ENCODE results near the gene UBXN7.
"Not testable (repeated sequence)": the region's sequence is repeated elsewhere in the genome, so short reads cannot be mapped to it uniquely, and the experiment has no call there.

Gene UBXN7

GRCh38 chr3:196387941-196388340 is 44.3 kb downstream of the UBXN7 start:
- H3K27me3 ChIP-seq (ENCODE audit: control insufficient read depth, insufficient read depth, low read length); H3K4me3 ChIP-seq (ENCODE audit: low read depth, low read length); H3K9ac ChIP-seq (ENCODE audit: low read depth, low read length); H3K27ac ChIP-seq (ENCODE audit: low read depth, low read length); H3K4me1 ChIP-seq (ENCODE audit: control insufficient read depth, insufficient read depth, low read length): not testable (repeated sequence)
- Histone ChIP-seq H3K9me3 (ENCODE audit: control insufficient read depth, insufficient read depth, low read length) (peaks cover 13% of the 10 kb centered on the region), H3K36me3 (ENCODE audit: control insufficient read depth, insufficient read depth, low read length) (peaks cover 41% of the 10 kb centered on the region)

- not testable (repeated sequence) for H3K4me3 ChIP-seq (ENCODE audit: low read depth, low read length); H3K27me3 ChIP-seq (ENCODE audit: control insufficient read depth, insufficient read depth, low read length); H3K4me1 ChIP-seq (ENCODE audit: control insufficient read depth, insufficient read depth, low read length); H3K9ac ChIP-seq (ENCODE audit: low read depth, low read length); H3K27ac ChIP-seq (ENCODE audit: low read depth, low read length)
- H3K36me3 ChIP-seq (ENCODE audit: control insufficient read depth, insufficient read depth, low read length) = peaks cover 35% of the 10 kb centered on the region
- H3K9me3 ChIP-seq (ENCODE audit: control insufficient read depth, insufficient read depth, low read length) = peaks cover 13% of the 10 kb centered on the region
Observed at GRCh38 chr3:196386797-196387196, 45.4 kb downstream of the UBXN7 start.

GRCh38 chr3:196386034-196386433 is 46.2 kb downstream of the UBXN7 start:
- H3K27ac ChIP-seq (ENCODE audit: low read depth, low read length); H3K27me3 ChIP-seq (ENCODE audit: control insufficient read depth, insufficient read depth, low read length); H3K4me1 ChIP-seq (ENCODE audit: control insufficient read depth, insufficient read depth, low read length); H3K9ac ChIP-seq (ENCODE audit: low read depth, low read length); H3K4me3 ChIP-seq (ENCODE audit: low read depth, low read length): not testable (repeated sequence)
- Histone ChIP-seq H3K36me3 (ENCODE audit: control insufficient read depth, insufficient read depth, low read length) (peaks cover 29% of the 10 kb centered on the region), H3K9me3 (ENCODE audit: control insufficient read depth, insufficient read depth, low read length) (peaks cover 13% of the 10 kb centered on the region)

- H3K9ac ChIP-seq (ENCODE audit: low read depth, low read length); H3K4me1 ChIP-seq (ENCODE audit: control insufficient read depth, insufficient read depth, low read length); H3K27ac ChIP-seq (ENCODE audit: low read depth, low read length); H3K4me3 ChIP-seq (ENCODE audit: low read depth, low read length); H3K27me3 ChIP-seq (ENCODE audit: control insufficient read depth, insufficient read depth, low read length): not testable (repeated sequence)
- Histone ChIP-seq H3K36me3 (ENCODE audit: control insufficient read depth, insufficient read depth, low read length) (peaks cover 27% of the 10 kb centered on the region), H3K9me3 (ENCODE audit: control insufficient read depth, insufficient read depth, low read length) (peaks cover 13% of the 10 kb centered on the region)
Observed at GRCh38 chr3:196385446-196385845, 46.8 kb downstream of the UBXN7 start.

- no peak overlapping the region for H3K27ac ChIP-seq (ENCODE audit: low read depth, low read length)
- H3K9ac ChIP-seq (ENCODE audit: low read depth, low read length) = no peak overlapping the region
- no peaks in the 10 kb centered on the region for H3K9me3 ChIP-seq (ENCODE audit: control insufficient read depth, insufficient read depth, low read length)
- no peak overlapping the region for H3K4me3 ChIP-seq (ENCODE audit: low read depth, low read length)
- H3K36me3 ChIP-seq (ENCODE audit: control insufficient read depth, insufficient read depth, low read length) = peaks cover 18% of the 10 kb centered on the region; the same call in 1 of the 2 replicates
- H3K27me3 ChIP-seq (ENCODE audit: control insufficient read depth, insufficient read depth, low read length) = no peaks in the 10 kb centered on the region
- H3K4me1 ChIP-seq (ENCODE audit: control insufficient read depth, insufficient read depth, low read length) = no peaks in the 10 kb centered on the region
Observed at GRCh38 chr3:196378146-196378841, 53.9 kb downstream of the UBXN7 start.

GRCh38 chr3:196377321-196377720 is 54.9 kb downstream of the UBXN7 start:
- no peak overlapping the region for H3K9ac ChIP-seq (ENCODE audit: low read depth, low read length)

GRCh38 chr3:196365736-196366135 is 66.5 kb downstream of the UBXN7 start:
- Histone ChIP-seq H3K27ac (ENCODE audit: low read depth, low read length) (no peak overlapping the region), H3K36me3 (ENCODE audit: control insufficient read depth, insufficient read depth, low read length) (peaks cover 54% of the 10 kb centered on the region), H3K9me3 (ENCODE audit: control insufficient read depth, insufficient read depth, low read length) (no peaks in the 10 kb centered on the region), H3K9ac (ENCODE audit: low read depth, low read length) (no peak overlapping the region), H3K4me1 (ENCODE audit: control insufficient read depth, insufficient read depth, low read length) (no peaks in the 10 kb centered on the region), H3K27me3 (ENCODE audit: control insufficient read depth, insufficient read depth, low read length) (no peaks in the 10 kb centered on the region), H3K4me3 (ENCODE audit: low read depth, low read length) (no peak overlapping the region)

More at GRCh38 chr3:196377321-196377720, 54.9 kb downstream of the UBXN7 start:
- Histone ChIP-seq H3K36me3 (ENCODE audit: control insufficient read depth, insufficient read depth, low read length) (peaks cover 18% of the 10 kb centered on the region; the same call in 1 of the 2 replicates), H3K27ac (ENCODE audit: low read depth, low read length) (no peak overlapping the region), H3K4me1 (ENCODE audit: control insufficient read depth, insufficient read depth, low read length) (no peaks in the 10 kb centered on the region), H3K4me3 (ENCODE audit: low read depth, low read length) (no peak overlapping the region), H3K9me3 (ENCODE audit: control insufficient read depth, insufficient read depth, low read length) (no peaks in the 10 kb centered on the region), H3K27me3 (ENCODE audit: control insufficient read depth, insufficient read depth, low read length) (no peaks in the 10 kb centered on the region)

- H3K4me3 ChIP-seq (ENCODE audit: low read depth, low read length) = no peak overlapping the region
- H3K27ac ChIP-seq (ENCODE audit: low read depth, low read length) = no peak overlapping the region
- H3K27me3 ChIP-seq (ENCODE audit: control insufficient read depth, insufficient read depth, low read length) = no peaks in the 10 kb centered on the region
- peaks cover 66% of the 10 kb centered on the region for H3K36me3 ChIP-seq (ENCODE audit: control insufficient read depth, insufficient read depth, low read length)
- no peak overlapping the region for H3K9ac ChIP-seq (ENCODE audit: low read depth, low read length)
- H3K4me1 ChIP-seq (ENCODE audit: control insufficient read depth, insufficient read depth, low read length) = no peaks in the 10 kb centered on the region
- H3K9me3 ChIP-seq (ENCODE audit: control insufficient read depth, insufficient read depth, low read length) = no peaks in the 10 kb centered on the region
Observed at GRCh38 chr3:196360586-196360985, 71.6 kb downstream of the UBXN7 start.

GRCh38 chr3:196358540-196358939 is 73.7 kb downstream of the UBXN7 start:
- H3K27me3 ChIP-seq (ENCODE audit: control insufficient read depth, insufficient read depth, low read length); H3K4me3 ChIP-seq (ENCODE audit: low read depth, low read length); H3K4me1 ChIP-seq (ENCODE audit: control insufficient read depth, insufficient read depth, low read length); H3K9ac ChIP-seq (ENCODE audit: low read depth, low read length); H3K9me3 ChIP-seq (ENCODE audit: control insufficient read depth, insufficient read depth, low read length); H3K27ac ChIP-seq (ENCODE audit: low read depth, low read length): not testable (repeated sequence)
- peaks cover 83% of the 10 kb centered on the region for H3K36me3 ChIP-seq (ENCODE audit: control insufficient read depth, insufficient read depth, low read length)

GRCh38 chr3:196357905-196358304 is 74.3 kb downstream of the UBXN7 start:
- Histone ChIP-seq H3K27ac (ENCODE audit: low read depth, low read length) (no peak overlapping the region), H3K36me3 (ENCODE audit: control insufficient read depth, insufficient read depth, low read length) (peaks cover 83% of the 10 kb centered on the region), H3K4me3 (ENCODE audit: low read depth, low read length) (no peak overlapping the region), H3K4me1 (ENCODE audit: control insufficient read depth, insufficient read depth, low read length) (no peaks in the 10 kb centered on the region), H3K27me3 (ENCODE audit: control insufficient read depth, insufficient read depth, low read length) (no peaks in the 10 kb centered on the region), H3K9me3 (ENCODE audit: control insufficient read depth, insufficient read depth, low read length) (no peaks in the 10 kb centered on the region), H3K9ac (ENCODE audit: low read depth, low read length) (no peak overlapping the region)

- Histone ChIP-seq H3K9me3 (ENCODE audit: control insufficient read depth, insufficient read depth, low read length) (no peaks in the 10 kb centered on the region), H3K36me3 (ENCODE audit: control insufficient read depth, insufficient read depth, low read length) (peaks cover 71% of the 10 kb centered on the region), H3K27ac (ENCODE audit: low read depth, low read length) (no peak overlapping the region), H3K9ac (ENCODE audit: low read depth, low read length) (no peak overlapping the region), H3K4me1 (ENCODE audit: control insufficient read depth, insufficient read depth, low read length) (no peaks in the 10 kb centered on the region), H3K27me3 (ENCODE audit: control insufficient read depth, insufficient read depth, low read length) (no peaks in the 10 kb centered on the region), H3K4me3 (ENCODE audit: low read depth, low read length) (no peak overlapping the region)
Observed at GRCh38 chr3:196356556-196356955, 75.7 kb downstream of the UBXN7 start.
